NB4 (cell line): ENCODE measurements around the gene CAMKMT.

ENCODE experiments used
- DNase-seq: peaks from one replicate; pipeline ENCODE4 v3.0.0; 2010; ENCODE audit warnings: low read depth
- H3K4me3 ChIP-seq: one replicate; pipeline ENCODE4 v1.5.1; 2011; ENCODE audit warnings: mild to moderate bottlenecking, low read depth, low read length, moderate library complexity
- MYC ChIP-seq: IDR thresholded peaks from 2 replicates; pipeline ENCODE4 v1.6.1; 2011; ENCODE audit warnings: low read depth, low read length
- POLR2A ChIP-seq: IDR thresholded peaks from 2 replicates; pipeline ENCODE4 v1.6.1; 2011; ENCODE audit warnings: mild to moderate bottlenecking; ENCODE audit not compliant: insufficient read length; ENCODE audit errors: extremely low read depth
- TF ChIP-seq, protein P1 (sequence below): IDR thresholded peaks from one replicate; pipeline ENCODE4 v1.5.1; 2012; ENCODE audit warnings: low read depth, low read length
- TF ChIP-seq, protein P2 (sequence below): IDR thresholded peaks from 2 replicates; pipeline ENCODE4 v1.6.1; 2011; ENCODE audit warnings: low read depth, low read length

Gene CAMKMT

DNA sequence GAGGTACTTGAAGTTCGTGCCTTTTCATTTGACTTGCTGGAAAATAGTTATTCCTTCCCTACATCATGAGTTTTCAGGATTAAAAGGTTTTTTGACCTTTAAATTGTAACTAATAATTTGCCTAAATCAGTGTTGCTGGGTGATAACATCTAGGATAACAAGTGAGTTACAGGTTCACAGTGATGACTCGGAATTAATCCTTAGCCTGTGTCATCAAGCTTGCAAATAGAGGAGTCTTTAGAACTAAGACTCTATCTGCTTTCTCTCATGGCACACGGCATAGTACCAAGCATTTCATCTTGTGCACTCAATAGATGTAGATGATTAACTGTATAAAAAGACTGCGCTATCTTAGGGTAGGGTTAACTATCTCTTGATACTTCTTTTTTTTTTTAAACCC, 79.5 kb downstream of the CAMKMT start:
- DNase-seq: no peak
- no peak for TF ChIP-seq POLR2A
- H3K4me3 ChIP-seq: no peak overlapping the region

DNA sequence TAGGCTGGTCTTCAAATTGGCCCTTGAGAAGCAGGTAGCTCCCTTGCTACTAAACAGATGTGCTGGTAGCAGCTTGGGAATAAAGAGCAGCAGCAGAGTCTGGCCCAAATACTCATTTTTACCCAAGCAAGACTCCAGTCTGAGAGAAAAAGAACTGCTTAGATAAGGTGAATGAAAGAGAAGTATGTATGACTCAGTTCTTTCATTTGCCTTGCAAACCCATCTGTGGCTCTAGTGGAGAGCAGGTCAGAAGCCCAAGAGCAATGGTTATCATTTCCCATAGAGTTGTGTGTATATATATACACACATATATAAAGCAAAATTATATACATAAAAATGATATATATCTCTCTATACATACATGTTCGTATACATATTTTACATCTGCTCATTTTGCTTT, 80.3 kb downstream of the CAMKMT start:
- TF ChIP-seq MYC: no peak
- TF ChIP-seq, protein P1, sequence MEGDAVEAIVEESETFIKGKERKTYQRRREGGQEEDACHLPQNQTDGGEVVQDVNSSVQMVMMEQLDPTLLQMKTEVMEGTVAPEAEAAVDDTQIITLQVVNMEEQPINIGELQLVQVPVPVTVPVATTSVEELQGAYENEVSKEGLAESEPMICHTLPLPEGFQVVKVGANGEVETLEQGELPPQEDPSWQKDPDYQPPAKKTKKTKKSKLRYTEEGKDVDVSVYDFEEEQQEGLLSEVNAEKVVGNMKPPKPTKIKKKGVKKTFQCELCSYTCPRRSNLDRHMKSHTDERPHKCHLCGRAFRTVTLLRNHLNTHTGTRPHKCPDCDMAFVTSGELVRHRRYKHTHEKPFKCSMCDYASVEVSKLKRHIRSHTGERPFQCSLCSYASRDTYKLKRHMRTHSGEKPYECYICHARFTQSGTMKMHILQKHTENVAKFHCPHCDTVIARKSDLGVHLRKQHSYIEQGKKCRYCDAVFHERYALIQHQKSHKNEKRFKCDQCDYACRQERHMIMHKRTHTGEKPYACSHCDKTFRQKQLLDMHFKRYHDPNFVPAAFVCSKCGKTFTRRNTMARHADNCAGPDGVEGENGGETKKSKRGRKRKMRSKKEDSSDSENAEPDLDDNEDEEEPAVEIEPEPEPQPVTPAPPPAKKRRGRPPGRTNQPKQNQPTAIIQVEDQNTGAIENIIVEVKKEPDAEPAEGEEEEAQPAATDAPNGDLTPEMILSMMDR: no peak
- TF ChIP-seq, protein P2, sequence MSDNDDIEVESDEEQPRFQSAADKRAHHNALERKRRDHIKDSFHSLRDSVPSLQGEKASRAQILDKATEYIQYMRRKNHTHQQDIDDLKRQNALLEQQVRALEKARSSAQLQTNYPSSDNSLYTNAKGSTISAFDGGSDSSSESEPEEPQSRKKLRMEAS: no peak
- TF ChIP-seq POLR2A: no peak
- H3K4me3 ChIP-seq: no peak overlapping the region
- DNase-seq: no peak

DNA sequence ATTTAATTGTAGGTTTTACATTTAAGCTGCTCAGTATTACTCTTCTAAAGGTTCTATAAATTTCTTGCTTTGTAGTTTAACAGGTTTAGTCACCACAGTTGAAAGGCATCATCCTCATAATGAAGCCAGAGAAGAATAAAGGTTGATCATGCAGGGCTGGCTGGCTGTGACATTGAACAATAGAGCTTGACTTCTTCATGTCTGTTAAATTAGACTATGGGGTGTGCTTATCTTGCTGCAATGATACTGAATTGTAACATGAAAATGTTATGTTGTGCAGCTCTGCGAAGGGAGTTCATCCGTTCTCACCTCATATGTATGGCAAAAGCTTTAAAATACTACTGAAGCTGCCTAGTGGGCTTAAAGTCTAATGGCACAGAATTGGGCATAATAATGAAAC, 81.8 kb downstream of the CAMKMT start:
- TF ChIP-seq, protein P2: no peak
- TF ChIP-seq, protein P1: no peak
- no peak for TF ChIP-seq POLR2A
- TF ChIP-seq MYC: no peak
- H3K4me3 ChIP-seq: no peak overlapping the region
- no peak for DNase-seq

DNA sequence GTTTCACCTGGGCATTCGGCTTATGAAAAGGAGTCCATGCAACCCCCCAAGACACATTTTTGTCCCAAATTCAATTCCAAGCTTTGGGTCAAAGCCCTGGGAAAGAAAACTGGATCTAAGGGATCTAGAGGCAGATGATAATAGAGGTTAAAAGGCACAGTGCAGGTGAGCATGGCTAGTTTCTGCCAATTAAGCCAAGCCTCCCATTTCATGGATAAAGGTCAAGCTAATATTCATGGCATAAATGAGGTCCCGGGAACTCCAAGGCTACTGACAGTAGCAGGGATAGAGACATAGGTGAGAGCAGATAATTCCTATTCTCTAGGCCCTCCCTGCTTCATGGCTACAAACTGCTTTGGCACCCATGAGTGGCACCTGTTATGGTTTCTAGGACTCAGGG, 83.1 kb downstream of the CAMKMT start:
- TF ChIP-seq MYC: no peak
- TF ChIP-seq, protein P2: no peak
- TF ChIP-seq POLR2A: no peak
- TF ChIP-seq, protein P1: no peak
- no peak overlapping the region for H3K4me3 ChIP-seq
- no peak for DNase-seq

DNA sequence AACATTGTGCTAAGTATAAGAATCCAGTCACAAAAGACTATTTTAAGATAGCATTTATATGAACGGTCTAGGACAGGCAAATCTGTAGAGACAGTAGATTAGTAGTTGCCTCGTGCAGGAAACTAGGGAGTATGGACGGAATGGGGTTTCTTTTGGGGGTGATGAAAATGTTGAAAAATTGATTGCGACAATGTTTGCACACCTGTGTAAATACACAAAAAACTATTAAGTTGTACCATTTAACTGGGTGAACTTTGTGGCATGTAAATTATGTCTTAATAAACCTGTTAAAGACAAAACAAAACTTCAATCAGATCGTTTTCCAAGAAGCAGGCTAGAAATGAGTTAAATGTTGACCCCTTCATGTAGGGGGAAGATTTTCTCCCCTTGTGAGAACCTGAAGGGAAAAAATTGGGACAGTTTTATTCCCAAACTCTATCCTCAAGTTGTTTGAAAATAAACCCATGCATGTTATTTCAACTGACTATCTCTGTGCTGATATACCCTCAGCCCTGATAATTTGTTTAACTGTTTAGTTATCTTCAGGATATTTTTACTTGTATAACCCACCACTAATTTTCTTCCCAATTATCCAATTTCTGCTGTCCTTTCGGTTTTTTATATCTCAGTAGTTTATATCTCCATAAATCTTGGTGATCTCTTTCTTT, 87.2 kb downstream of the CAMKMT start:
- DNase-seq: no peak
- no peak for TF ChIP-seq POLR2A

DNA sequence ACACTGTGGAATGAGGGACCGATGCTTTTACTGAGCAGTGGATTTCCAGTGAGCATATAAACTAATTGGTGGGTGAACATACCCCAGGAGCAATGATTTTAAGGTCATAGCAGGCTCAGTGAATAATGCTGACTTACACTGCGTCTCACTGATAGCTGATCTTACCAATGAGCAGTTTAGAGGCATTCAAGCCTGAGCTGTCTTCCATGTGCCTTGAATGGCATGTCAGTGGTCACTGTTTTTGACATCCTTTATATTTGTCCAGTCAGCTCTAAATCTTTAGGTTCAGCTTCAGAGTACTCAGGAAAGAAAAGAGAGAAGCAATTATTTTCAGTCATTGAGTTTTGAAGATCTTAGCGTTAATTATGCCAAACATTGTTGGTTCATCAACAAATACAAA, 88.3 kb downstream of the CAMKMT start:
- H3K4me3 ChIP-seq: no peak overlapping the region
- no peak for DNase-seq
- TF ChIP-seq MYC (no peak), POLR2A (no peak)
- TF ChIP-seq, protein P2: no peak
- TF ChIP-seq, protein P1: no peak

More for the DNA sequence above, 87.2 kb downstream of the CAMKMT start:
- H3K4me3 ChIP-seq: no peak overlapping the region

DNA sequence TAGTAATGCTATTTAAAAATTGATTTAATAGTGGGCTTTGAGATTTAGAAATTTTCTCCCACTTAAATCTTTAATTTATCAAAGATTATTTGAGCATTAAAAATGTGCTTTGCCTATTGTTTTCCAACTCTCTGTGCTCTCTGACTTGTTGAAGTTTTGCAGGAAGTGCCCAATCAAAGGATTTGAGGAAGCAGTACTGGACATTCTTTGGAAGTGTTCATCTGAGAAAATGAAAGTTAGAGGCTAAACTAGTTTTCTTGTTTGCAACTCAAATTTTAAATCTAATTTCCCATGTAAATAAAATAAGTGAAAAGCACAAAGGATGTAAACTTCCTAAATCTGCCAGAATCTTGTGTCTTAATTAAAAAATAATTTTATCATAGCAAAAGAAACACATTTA, 89.1 kb downstream of the CAMKMT start:
- DNase-seq: no peak
- no peak overlapping the region for H3K4me3 ChIP-seq
- no peak for TF ChIP-seq POLR2A
- TF ChIP-seq MYC: no peak
- TF ChIP-seq, protein P1: no peak
- TF ChIP-seq, protein P2: no peak
